Measurements from ENCODE around the gene KRT39. TPM values are rescaled to one million over a fixed set of nuclear protein-coding genes. Genes with fewer than 3 reads are reported as not detected.

Gene KRT39
- total RNA-seq, result not detected
- not detected for polyA plus RNA-seq

DNA sequence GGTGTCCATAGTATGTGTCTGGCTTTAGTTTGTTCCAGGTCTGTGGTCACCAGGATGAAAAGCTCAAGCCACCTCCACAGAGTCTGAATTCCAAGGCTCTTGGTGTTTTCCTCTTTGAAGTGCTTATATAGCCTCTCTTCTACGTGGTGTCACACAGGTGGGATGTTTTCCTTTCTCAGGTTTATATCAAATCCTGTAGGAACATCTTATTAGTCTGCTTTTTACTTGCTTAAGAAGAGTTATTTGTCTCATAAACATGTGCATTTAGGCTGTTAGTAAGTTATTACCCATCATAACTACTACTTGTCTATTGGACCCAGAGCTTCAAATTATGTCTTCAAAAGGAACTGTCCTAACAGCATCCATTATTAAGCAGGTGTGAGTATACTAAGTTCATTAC is at the start of gene KRT39:
Gene KRT39 (minus strand): TSS at position 101 of the 400 bp plus-strand sequence. CDS start 92 bp downstream, at position 9.
- whole genome bisulfite sequencing, result 57% methylated on average over 1 of the region's 1 CpG
- H3K9ac ChIP-seq (ENCODE audit: low read depth in 1 of 2, low read length in 2 of 2), result no peak within 1 kb of the TSS
- no peaks in the 10 kb centered on the region for H3K36me3 ChIP-seq (ENCODE audit: control insufficient read depth in 4 of 4, insufficient read depth in 3 of 4, low read depth in 1 of 4, low read length in 3 of 4)
- no peak within 1 kb of the TSS for H3K4me3 ChIP-seq (ENCODE audit: low read depth in 1 of 3, low read length in 3 of 3)
- H3K27ac ChIP-seq (ENCODE audit: low read depth in 1 of 2, low read length in 2 of 2), result no peak within 1 kb of the TSS
- H3K27me3 ChIP-seq (ENCODE audit: control insufficient read depth in 4 of 4, insufficient read depth in 4 of 4, low read length in 3 of 4), result no peaks in the 10 kb centered on the region
- TF ChIP-seq, protein P1, sequence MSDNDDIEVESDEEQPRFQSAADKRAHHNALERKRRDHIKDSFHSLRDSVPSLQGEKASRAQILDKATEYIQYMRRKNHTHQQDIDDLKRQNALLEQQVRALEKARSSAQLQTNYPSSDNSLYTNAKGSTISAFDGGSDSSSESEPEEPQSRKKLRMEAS (IDR thresholded peaks at IDR 0.05), result no peak
- no peaks in the 10 kb centered on the region for H3K9me3 ChIP-seq (ENCODE audit: control insufficient read depth in 4 of 4, low read length in 3 of 4)
- H3K4me1 ChIP-seq (ENCODE audit: control insufficient read depth in 4 of 4, insufficient read depth in 4 of 4, low read length in 3 of 4), result no peaks in the 10 kb centered on the region
- no peak for DNase-seq (ENCODE audit: low spot score)

DNA sequence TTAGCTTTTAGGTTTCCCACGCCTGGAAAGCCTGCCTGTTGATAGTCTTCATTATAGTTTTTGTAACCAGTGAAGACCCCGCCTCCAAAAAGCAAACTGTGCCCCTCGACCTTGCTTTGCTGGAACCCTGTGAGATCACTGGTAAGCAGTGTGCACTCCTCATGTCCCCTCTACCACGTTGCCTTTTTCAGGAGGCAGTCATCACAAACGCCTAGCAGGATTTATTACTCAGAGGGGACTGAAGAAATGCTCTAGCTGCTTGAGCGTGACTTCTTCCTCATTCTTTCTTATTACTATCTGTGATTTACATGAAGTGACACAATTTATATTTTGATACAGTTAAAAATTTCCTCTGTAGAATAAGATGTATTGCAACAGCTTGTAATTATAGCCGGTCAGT is 48.7 kb upstream of the KRT39 start:
- Histone ChIP-seq H3K9me3 (ENCODE audit: control insufficient read depth in 4 of 4, low read length in 3 of 4) (no peaks in the 10 kb centered on the region), H3K27me3 (ENCODE audit: control insufficient read depth in 4 of 4, insufficient read depth in 4 of 4, low read length in 3 of 4) (peaks cover 0 to 4% (median 0%) of the 10 kb centered on the region in 4 donors), H3K4me1 (ENCODE audit: control insufficient read depth in 4 of 4, insufficient read depth in 4 of 4, low read length in 3 of 4) (no peaks in the 10 kb centered on the region), H3K36me3 (ENCODE audit: control insufficient read depth in 4 of 4, insufficient read depth in 3 of 4, low read depth in 1 of 4, low read length in 3 of 4) (no peaks in the 10 kb centered on the region), H3K27ac (ENCODE audit: low read depth in 1 of 2, low read length in 2 of 2) (no peak overlapping the region), H3K9ac (ENCODE audit: low read depth in 1 of 2, low read length in 2 of 2) (no peak overlapping the region), H3K4me3 (ENCODE audit: low read depth in 1 of 3, low read length in 3 of 3) (no peak overlapping the region)
- no peak for DNase-seq (ENCODE audit: low spot score)
- WGBS, result 74% methylated on average over 7 of the region's 7 CpGs
- TF ChIP-seq EGR1 (IDR thresholded peaks at IDR 0.05; ENCODE audit: low read depth in 2 of 2) (no peak), FOXA1 (IDR thresholded peaks at IDR 0.05) (no peak), YY1 (IDR thresholded peaks at IDR 0.05) (no peak), HNF4G (IDR thresholded peaks at IDR 0.05) (no peak), RXRA (IDR thresholded peaks at IDR 0.05) (no peak), RAD21 (IDR thresholded peaks at IDR 0.05) (no peak), GABPA (IDR thresholded peaks at IDR 0.05 in 1 of 2, conservative IDR thresholded peaks at IDR 0.05 in 1 of 2) (no peak), FOXA2 (IDR thresholded peaks at IDR 0.05) (no peak), SP1 (IDR thresholded peaks at IDR 0.05) (no peak), TAF1 (conservative IDR thresholded peaks at IDR 0.05) (no peak), NR2F2 (IDR thresholded peaks at IDR 0.05) (no peak), JUND (IDR thresholded peaks at IDR 0.05) (no peak)
- TF ChIP-seq, protein P2, sequence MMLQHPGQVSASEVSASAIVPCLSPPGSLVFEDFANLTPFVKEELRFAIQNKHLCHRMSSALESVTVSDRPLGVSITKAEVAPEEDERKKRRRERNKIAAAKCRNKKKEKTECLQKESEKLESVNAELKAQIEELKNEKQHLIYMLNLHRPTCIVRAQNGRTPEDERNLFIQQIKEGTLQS (IDR thresholded peaks at IDR 0.05), result no peak
- TF ChIP-seq, protein P3, sequence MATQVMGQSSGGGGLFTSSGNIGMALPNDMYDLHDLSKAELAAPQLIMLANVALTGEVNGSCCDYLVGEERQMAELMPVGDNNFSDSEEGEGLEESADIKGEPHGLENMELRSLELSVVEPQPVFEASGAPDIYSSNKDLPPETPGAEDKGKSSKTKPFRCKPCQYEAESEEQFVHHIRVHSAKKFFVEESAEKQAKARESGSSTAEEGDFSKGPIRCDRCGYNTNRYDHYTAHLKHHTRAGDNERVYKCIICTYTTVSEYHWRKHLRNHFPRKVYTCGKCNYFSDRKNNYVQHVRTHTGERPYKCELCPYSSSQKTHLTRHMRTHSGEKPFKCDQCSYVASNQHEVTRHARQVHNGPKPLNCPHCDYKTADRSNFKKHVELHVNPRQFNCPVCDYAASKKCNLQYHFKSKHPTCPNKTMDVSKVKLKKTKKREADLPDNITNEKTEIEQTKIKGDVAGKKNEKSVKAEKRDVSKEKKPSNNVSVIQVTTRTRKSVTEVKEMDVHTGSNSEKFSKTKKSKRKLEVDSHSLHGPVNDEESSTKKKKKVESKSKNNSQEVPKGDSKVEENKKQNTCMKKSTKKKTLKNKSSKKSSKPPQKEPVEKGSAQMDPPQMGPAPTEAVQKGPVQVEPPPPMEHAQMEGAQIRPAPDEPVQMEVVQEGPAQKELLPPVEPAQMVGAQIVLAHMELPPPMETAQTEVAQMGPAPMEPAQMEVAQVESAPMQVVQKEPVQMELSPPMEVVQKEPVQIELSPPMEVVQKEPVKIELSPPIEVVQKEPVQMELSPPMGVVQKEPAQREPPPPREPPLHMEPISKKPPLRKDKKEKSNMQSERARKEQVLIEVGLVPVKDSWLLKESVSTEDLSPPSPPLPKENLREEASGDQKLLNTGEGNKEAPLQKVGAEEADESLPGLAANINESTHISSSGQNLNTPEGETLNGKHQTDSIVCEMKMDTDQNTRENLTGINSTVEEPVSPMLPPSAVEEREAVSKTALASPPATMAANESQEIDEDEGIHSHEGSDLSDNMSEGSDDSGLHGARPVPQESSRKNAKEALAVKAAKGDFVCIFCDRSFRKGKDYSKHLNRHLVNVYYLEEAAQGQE (IDR thresholded peaks at IDR 0.05), result no peak
- TF ChIP-seq, protein P4, sequence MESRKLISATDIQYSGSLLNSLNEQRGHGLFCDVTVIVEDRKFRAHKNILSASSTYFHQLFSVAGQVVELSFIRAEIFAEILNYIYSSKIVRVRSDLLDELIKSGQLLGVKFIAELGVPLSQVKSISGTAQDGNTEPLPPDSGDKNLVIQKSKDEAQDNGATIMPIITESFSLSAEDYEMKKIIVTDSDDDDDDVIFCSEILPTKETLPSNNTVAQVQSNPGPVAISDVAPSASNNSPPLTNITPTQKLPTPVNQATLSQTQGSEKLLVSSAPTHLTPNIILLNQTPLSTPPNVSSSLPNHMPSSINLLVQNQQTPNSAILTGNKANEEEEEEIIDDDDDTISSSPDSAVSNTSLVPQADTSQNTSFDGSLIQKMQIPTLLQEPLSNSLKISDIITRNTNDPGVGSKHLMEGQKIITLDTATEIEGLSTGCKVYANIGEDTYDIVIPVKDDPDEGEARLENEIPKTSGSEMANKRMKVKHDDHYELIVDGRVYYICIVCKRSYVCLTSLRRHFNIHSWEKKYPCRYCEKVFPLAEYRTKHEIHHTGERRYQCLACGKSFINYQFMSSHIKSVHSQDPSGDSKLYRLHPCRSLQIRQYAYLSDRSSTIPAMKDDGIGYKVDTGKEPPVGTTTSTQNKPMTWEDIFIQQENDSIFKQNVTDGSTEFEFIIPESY (IDR thresholded peaks at IDR 0.05), result no peak
- TF ChIP-seq, protein P1 (IDR thresholded peaks at IDR 0.05), result no peak
